Measurements from ENCODE around the gene ESPN.

GRCh38 chr1:6507461-6507911, 82.9 kb downstream of the ESPN start:
- TF ChIP-seq CTCF (IDR thresholded peaks at IDR 0.05; ENCODE audit: borderline replicate concordance, extremely low read depth, low read length, poor library complexity, severe bottlenecking) (no peak), EZH2 (IDR thresholded peaks at IDR 0.05; ENCODE audit: borderline replicate concordance, low read depth, low read length, severe bottlenecking) (no peak)
